NCI-H2196 treated with DMSO at 0.1 percent for 48 hours (cell line): Measurements from ENCODE around the gene TELO2.

Source experiments
- DNase-seq: peaks from one replicate; lab custom pipeline; 2025; ENCODE audit not compliant: unreplicated experiment; lab: John Stamatoyannopoulos, UW

TELO2 gene

DNA sequence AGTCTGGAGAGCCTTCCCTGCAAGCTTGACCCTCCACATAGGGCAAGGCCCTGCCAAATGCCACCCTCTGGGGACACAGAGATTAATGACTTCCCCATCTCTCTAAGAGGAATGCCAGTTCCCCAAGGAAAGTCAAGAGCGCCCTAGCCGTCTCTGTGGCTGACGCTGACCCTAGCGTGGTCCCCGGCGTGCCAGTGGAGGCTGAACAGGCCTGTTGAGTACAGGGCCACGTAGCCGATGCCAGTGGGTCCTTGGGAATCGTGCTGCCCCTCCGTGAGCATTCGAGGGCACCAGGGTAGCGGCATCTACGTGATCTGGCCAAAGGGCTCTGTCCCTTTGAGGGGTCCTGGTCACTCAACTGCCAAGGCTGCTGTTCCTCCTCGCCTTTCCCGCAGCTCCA lies 57.5 kb downstream of the TELO2 start:
- DNase-seq = no peak

- no peak for DNase-seq
Observed at GRCh38 chr16:1551166-1551565, 58.0 kb downstream of the TELO2 start.

DNA sequence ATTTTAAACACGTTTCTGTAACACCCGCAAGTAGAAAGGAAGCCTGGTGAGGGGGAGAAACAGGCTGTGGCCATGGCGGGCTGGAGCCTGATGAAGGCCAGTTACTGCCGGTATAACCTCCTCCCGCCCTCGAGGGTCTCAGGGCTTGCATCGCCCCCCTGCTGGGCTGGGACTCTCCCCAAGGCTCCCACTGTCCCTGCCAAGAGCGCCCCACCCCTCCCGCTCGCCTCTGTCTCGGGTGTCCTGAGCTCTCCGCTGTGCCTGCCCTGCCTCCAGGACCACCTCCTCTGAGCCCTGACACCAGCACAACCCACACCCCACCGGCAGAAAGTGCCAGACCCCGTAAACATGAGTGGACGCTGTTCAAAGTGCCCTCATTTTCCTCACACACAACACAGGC lies 59.0 kb downstream of the TELO2 start:
- no peak for DNase-seq

DNA sequence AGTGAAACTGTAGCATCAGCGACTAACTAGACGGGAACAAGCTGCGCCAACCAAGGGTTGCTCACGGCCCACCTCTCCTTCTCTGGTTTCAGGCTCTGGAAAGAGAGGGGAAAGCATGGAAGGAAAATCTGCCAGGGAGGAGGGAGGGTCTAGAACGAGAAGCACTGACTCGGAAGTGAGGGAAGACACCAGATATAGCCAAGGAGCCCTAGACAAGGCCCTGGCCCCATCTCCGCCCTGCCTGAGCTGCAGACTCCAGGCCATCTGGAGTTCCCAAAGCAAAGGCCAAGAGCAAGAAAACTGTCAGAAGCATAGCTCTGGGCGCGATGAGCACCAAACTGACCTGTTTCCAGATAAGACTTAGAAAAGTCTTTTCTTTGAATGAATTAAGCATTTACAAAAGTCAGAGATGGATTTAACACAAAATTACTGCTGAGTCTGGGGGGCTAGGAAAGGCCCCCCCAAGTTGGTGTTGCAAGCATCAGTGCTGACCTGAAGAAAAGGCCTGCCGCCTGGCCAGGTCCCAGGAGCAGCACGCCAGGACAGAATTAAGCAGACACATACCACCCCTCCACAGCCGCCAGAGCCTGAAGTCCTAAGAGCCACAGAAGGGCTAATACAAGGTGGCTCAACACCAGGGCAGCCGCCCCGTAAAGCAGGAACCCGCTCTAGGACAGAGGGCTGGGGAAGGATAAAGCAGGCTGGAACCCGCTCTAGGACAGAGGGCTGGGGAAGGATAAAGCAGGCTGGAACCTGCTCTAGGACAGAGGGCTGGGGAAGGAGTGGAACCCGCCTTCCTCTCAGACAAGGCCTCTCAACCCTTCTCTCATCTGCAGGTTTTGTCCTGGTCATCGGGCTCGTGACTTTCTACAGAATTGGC lies 61.0 kb downstream of the TELO2 start:
- DNase-seq = no peak

- DNase-seq = no peak
Observed at GRCh38 chr16:1554826-1555445, 61.8 kb downstream of the TELO2 start.

- no peak for DNase-seq
Observed at GRCh38 chr16:1556254-1556653, 63.1 kb downstream of the TELO2 start.

- DNase-seq = no peak
Observed at GRCh38 chr16:1557074-1557473, 63.9 kb downstream of the TELO2 start.

DNA sequence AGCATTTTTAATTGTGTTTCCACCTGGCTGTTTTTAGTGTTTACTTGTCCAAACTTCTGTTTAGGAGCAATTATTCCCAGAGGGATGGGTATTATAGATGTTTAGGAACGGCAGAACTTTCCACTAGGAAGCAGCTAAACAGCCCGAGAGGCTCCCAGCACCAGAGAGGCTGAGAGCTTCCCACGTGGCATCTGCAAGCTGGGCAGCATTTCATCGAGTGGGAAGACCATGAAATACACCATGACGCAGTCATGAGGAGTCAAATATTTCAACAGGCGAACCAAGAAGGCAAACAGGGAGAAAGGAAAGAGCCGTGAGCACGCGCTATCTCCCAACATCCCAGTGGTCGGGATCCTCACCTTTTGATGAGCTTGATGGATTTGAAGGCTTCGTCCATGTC lies 64.4 kb downstream of the TELO2 start:
- DNase-seq = no peak

- no peak for DNase-seq
Observed at GRCh38 chr16:1559446-1559975, 66.4 kb downstream of the TELO2 start.
